Hepatocyte (in vitro differentiated cells): ENCODE results near the gene RBM15B. TPM values are rescaled to one million over a fixed set of nuclear protein-coding genes. Genes with fewer than 3 reads are reported as not detected.

ENCODE experiments used
- DNase-seq: peaks from one replicate; pipeline ENCODE4 v3.0.0-alpha.2; 2016; ENCODE audit warnings: low spot score
- H2AFZ ChIP-seq: fragments of 200-600 bp; sonication (generic); 2 replicates; pipeline ENCODE4 v1.6.0; 2016; ENCODE audit warnings: antibody characterized with exemption, mild to moderate bottlenecking
- H3K27ac ChIP-seq: fragments of 200-600 bp; sonication (generic); 2 replicates; pipeline ENCODE4 v1.5.1; 2016; ENCODE audit warnings: mild to moderate bottlenecking
- H3K27me3 ChIP-seq: fragments of 200-600 bp; sonication (generic); 2 replicates; pipeline ENCODE4 v1.6.1; 2016
- H3K36me3 ChIP-seq: fragments of 200-600 bp; sonication (generic); replicated peaks from 2 replicates; pipeline ENCODE4 v1.5.1; 2016; ENCODE audit warnings: low read depth; ENCODE audit not compliant: insufficient read depth
- H3K4me1 ChIP-seq: fragments of 200-600 bp; sonication (generic); 2 replicates; pipeline ENCODE4 v1.5.1; 2016; ENCODE audit warnings: mild to moderate bottlenecking, moderate library complexity; ENCODE audit not compliant: insufficient read depth
- H3K4me2 ChIP-seq: fragments of 200-600 bp; sonication (generic); 2 replicates; pipeline ENCODE4 v1.6.0; 2016
- H3K4me3 ChIP-seq: fragments of 200-600 bp; sonication (generic); 2 replicates; pipeline ENCODE4 v1.5.1; 2016; ENCODE audit warnings: mild to moderate bottlenecking
- H3K79me2 ChIP-seq: fragments of 200-600 bp; sonication (generic); 2 replicates; pipeline ENCODE4 v1.6.0; 2017; ENCODE audit warnings: mild to moderate bottlenecking
- H3K9me2 ChIP-seq: fragments of 200-600 bp; sonication (generic); replicated peaks from 2 replicates; pipeline ENCODE4 v1.6.0; 2017; ENCODE audit warnings: mild to moderate bottlenecking; ENCODE audit not compliant: insufficient read depth
- H3K9me3 ChIP-seq: fragments of 200-600 bp; sonication (generic); 2 replicates; pipeline ENCODE4 v1.5.1; 2016; ENCODE audit warnings: low read depth, mild to moderate bottlenecking
- H4K20me1 ChIP-seq: fragments of 200-600 bp; sonication (generic); 2 replicates; pipeline ENCODE4 v1.6.0; 2016; ENCODE audit warnings: mild to moderate bottlenecking; ENCODE audit not compliant: insufficient read depth, poor library complexity, severe bottlenecking
- CTCF ChIP-seq: fragments of 200-600 bp; sonication (generic); IDR thresholded peaks from 2 replicates; pipeline ENCODE4 v1.5.1; 2016; ENCODE audit warnings: antibody characterized with exemption, mild to moderate bottlenecking; ENCODE audit not compliant: poor library complexity
- EZH2 ChIP-seq: fragments of 200-600 bp; sonication (generic); IDR thresholded peaks from 2 replicates; pipeline ENCODE4 v1.6.1; 2016; ENCODE audit warnings: antibody characterized with exemption, mild to moderate bottlenecking, borderline replicate concordance
- EZH2phosphoT487 ChIP-seq: fragments of 200-600 bp; sonication (generic); IDR thresholded peaks from one replicate; pipeline ENCODE4 v1.6.1; 2018; ENCODE audit warnings: antibody characterized with exemption, mild to moderate bottlenecking, low read depth, moderate library complexity; ENCODE audit not compliant: unreplicated experiment, severe bottlenecking
- WGBS: methylation state at CpG from one replicate; pipeline ENCODE4 v1.1.6; 2016; ENCODE audit warnings: low lambda C conversion rate; ENCODE audit errors: missing lambda C conversion rate; 5-methylcytosine and 5-hydroxymethylcytosine counted together
- polyA plus RNA-seq: library from polyadenylated mRNA; unstranded; fragments of >200 nt; fragmentation: Nextera tagmentation; extraction: Ambion mirVana; gene quantifications from 2 replicates; pipeline ENCODE4 v1.2.1, GENCODE V29; 2016
- total RNA-seq: library from RNA; depleted of rRNA; stranded (reverse); fragments of >200 nt; gene quantifications from 2 replicates; pipeline ENCODE4 v1.2.3, GENCODE V29; 2014

RBM15B gene
- total and polyA plus RNA-seq, 2 experiments from 2014 or later, result 31.0 to 33.3 TPM

DNA sequence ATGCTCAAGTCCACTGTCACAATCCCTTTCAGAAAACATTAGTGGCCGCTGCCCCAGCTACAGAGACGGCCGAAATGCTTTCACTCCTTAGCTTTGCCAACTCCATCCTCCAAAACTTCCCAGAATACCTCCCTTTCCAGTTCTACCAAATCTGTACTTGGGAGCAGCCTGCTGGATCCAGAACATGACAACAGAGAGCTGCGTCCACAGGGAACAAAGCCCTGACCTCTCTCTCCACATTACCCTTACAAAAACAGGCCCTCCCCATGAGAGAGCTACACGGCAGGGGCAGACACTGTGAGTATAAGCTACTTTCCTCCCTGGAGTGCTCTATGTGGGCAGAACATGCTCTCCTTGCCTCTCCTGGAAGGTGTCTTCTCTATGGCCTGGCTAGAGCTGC lies 6.3 kb downstream of the RBM15B start:
- peaks cover 3% of the 10 kb centered on the region for H3K36me3 ChIP-seq
- no peak overlapping the region for H3K4me3 ChIP-seq
- peaks cover 23% of the 10 kb centered on the region for H3K4me1 ChIP-seq
- no peaks in the 10 kb centered on the region for H3K27me3 ChIP-seq
- H2AFZ ChIP-seq, result no peak overlapping the region
- no peaks in the 10 kb centered on the region for H3K9me2 ChIP-seq
- no peaks in the 10 kb centered on the region for H3K9me3 ChIP-seq
- no peak for TF ChIP-seq EZH2
- TF ChIP-seq CTCF, result no peak
- no peak for TF ChIP-seq EZH2phosphoT487
- H3K27ac ChIP-seq, result no peak overlapping the region
- DNase-seq, result no peak
- no peak overlapping the region for H3K4me2 ChIP-seq
- H4K20me1 ChIP-seq, result peaks cover 38% of the 10 kb centered on the region
- WGBS, result 86% methylated on average over 5 of the region's 5 CpGs
- H3K79me2 ChIP-seq, result peaks cover 33% of the 10 kb centered on the region

DNA sequence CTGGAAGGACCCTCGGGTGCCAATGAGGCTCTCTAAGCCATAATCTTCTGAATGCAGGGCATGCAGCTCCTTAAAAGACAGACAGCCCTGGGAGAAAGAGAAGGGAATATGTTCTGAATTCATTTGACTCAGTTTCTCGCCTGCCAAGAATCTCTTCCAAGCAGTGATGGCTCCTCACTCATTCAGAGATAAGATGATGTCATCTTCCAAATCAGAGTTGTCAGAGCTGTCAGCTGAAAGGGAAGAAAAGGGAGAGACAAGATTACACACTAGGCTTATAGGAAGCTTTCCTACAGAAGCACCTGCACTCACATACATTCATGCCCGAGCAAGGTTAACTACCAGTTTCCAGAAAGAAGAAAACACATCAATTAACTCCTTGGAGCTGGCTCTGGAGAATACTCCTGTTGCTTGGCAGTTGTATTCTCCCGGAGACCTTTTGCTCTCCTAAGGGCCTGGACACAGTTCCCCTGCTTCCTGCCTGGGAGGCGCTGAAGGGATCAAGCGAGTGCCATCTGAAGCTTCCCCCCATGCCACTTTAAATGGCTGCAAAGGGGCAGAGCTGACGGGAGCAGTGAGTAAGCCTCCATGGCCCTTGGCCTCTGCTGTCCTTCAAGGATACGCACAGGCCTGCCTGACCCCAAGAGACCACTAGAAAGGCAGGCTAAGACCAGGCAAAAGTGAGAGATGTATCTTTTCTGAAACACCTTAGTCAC lies 7.7 kb downstream of the RBM15B start:
- Histone ChIP-seq H3K4me2 (no peak overlapping the region), H4K20me1 (peaks cover 25% of the 10 kb centered on the region), H3K79me2 (peaks cover 20% of the 10 kb centered on the region), H2AFZ (no peak overlapping the region), H3K27ac (no peak overlapping the region), H3K9me3 (no peaks in the 10 kb centered on the region), H3K36me3 (no peaks in the 10 kb centered on the region), H3K9me2 (no peaks in the 10 kb centered on the region), H3K27me3 (no peaks in the 10 kb centered on the region), H3K4me3 (no peak overlapping the region), H3K4me1 (peaks cover 11% of the 10 kb centered on the region)
- DNase-seq, result no peak
- WGBS, result 85% methylated on average over 8 of the region's 8 CpGs
- TF ChIP-seq EZH2phosphoT487, result no peak
- no peak for TF ChIP-seq CTCF
- TF ChIP-seq EZH2, result no peak

- H4K20me1 ChIP-seq, result peaks cover 10% of the 10 kb centered on the region
- no peak overlapping the region for H3K27ac ChIP-seq
- no peak overlapping the region for H3K4me3 ChIP-seq
- no peak overlapping the region for H3K4me2 ChIP-seq
- no peaks in the 10 kb centered on the region for H3K9me2 ChIP-seq
- H3K9me3 ChIP-seq, result no peaks in the 10 kb centered on the region
- H3K27me3 ChIP-seq, result no peaks in the 10 kb centered on the region
- DNase-seq, result no peak
- peaks cover 6% of the 10 kb centered on the region for H3K79me2 ChIP-seq
- no peaks in the 10 kb centered on the region for H3K4me1 ChIP-seq
- H2AFZ ChIP-seq, result no peak overlapping the region
- TF ChIP-seq CTCF, result no peak
- no peak for TF ChIP-seq EZH2phosphoT487
- no peak for TF ChIP-seq EZH2
- WGBS, result 97% methylated on average over 4 of the region's 4 CpGs
- H3K36me3 ChIP-seq, result no peaks in the 10 kb centered on the region
These were observed 9.1 kb downstream of the RBM15B start for GRCh38 chr3:51400166-51400565.
